ENCODE data around the gene HPS5.
A peak's percentile ranks its signal among the peaks of the same experiment; 100 is the strongest.
"Not testable (repeated sequence)": the region's sequence is repeated elsewhere in the genome, so short reads cannot be mapped to it uniquely, and the experiment has no call there.

Gene HPS5

GRCh38 chr11:18321969-18322711 is at the start of gene HPS5, which contains the start of gene GTF2H1:
HPS5 (minus strand) TSS chr11:18322140; CDS start chr11:18317858, 4,282 bp downstream.
GTF2H1 (plus strand) TSS chr11:18322567; CDS start chr11:18333075, 10,508 bp downstream.
- DNase-seq: peak; percentile 96

- no peak for DNase-seq
Measured at GRCh38 chr11:18371279-18371678, 49.3 kb upstream of the HPS5 start.

- DNase-seq: no peak
Measured at GRCh38 chr11:18369398-18369797, 47.5 kb upstream of the HPS5 start.

GRCh38 chr11:18368221-18368620 is 46.3 kb upstream of the HPS5 start:
- DNase-seq: no peak

- no peak for DNase-seq
Measured at GRCh38 chr11:18367431-18367830, 45.5 kb upstream of the HPS5 start.

- no peak for DNase-seq
Measured at GRCh38 chr11:18366286-18366685, 44.3 kb upstream of the HPS5 start.

- DNase-seq: no peak
Measured at GRCh38 chr11:18365741-18366140, 43.8 kb upstream of the HPS5 start.

- no peak for DNase-seq
Measured at GRCh38 chr11:18364495-18365073, 42.6 kb upstream of the HPS5 start.

- no peak for DNase-seq
Measured at GRCh38 chr11:18361154-18361553, 39.2 kb upstream of the HPS5 start.

- DNase-seq: no peak
Measured at GRCh38 chr11:18358646-18359045, 36.7 kb upstream of the HPS5 start.

GRCh38 chr11:18352581-18352980 is 30.6 kb upstream of the HPS5 start:
- no peak for DNase-seq

GRCh38 chr11:18347471-18348125 is 25.7 kb upstream of the HPS5 start:
- DNase-seq: no peak

- no peak for DNase-seq
Measured at GRCh38 chr11:18332891-18333290, 11.0 kb upstream of the HPS5 start.

- no peak for DNase-seq
Measured at GRCh38 chr11:18332302-18332701, 10.4 kb upstream of the HPS5 start.

GRCh38 chr11:18330921-18331320 is 9.0 kb upstream of the HPS5 start:
- no peak for DNase-seq

GRCh38 chr11:18329196-18329870 is 7.4 kb upstream of the HPS5 start:
- no peak for DNase-seq

GRCh38 chr11:18324381-18324780 is 2.4 kb upstream of the HPS5 start:
- no peak for DNase-seq

- not testable (repeated sequence) for DNase-seq
Measured at GRCh38 chr11:18323881-18324280, 1.9 kb upstream of the HPS5 start.

- no peak for DNase-seq
Measured at GRCh38 chr11:18322818-18323570, 1.1 kb upstream of the HPS5 start.

- no peak for DNase-seq
Measured at GRCh38 chr11:18321578-18321968, 367 bp downstream of the HPS5 start.

GRCh38 chr11:18320617-18321016 is 1.3 kb downstream of the HPS5 start:
- DNase-seq: no peak

- DNase-seq: no peak
Measured at GRCh38 chr11:18319914-18320313, 2.0 kb downstream of the HPS5 start.

GRCh38 chr11:18317551-18317950 is 4.4 kb downstream of the HPS5 start:
- DNase-seq: no peak
